HG03025 (cell line): ENCODE measurements around the gene VAMP2.

Experiments used
- ATAC-seq: cut with Tn5 transposase; IDR thresholded peaks from one replicate; pipeline ENCODE4 v1.9.1; 2021; ENCODE audit warnings: mild to moderate bottlenecking, moderate library complexity; ENCODE audit not compliant: unreplicated experiment, low FRiP score

VAMP2 gene

GRCh38 chr17:8143581-8144400 is 19.0 kb downstream of the VAMP2 start:
- ATAC-seq, result no peak

- no peak for ATAC-seq
Measured at GRCh38 chr17:8142887-8143580, 19.7 kb downstream of the VAMP2 start.

GRCh38 chr17:8142158-8142886 is 20.4 kb downstream of the VAMP2 start:
- ATAC-seq, result no peak

- no peak for ATAC-seq
Measured at GRCh38 chr17:8141741-8142140, 21.0 kb downstream of the VAMP2 start.

GRCh38 chr17:8141045-8141444 is 21.7 kb downstream of the VAMP2 start:
- no peak for ATAC-seq

GRCh38 chr17:8140065-8141029 is 22.4 kb downstream of the VAMP2 start:
- ATAC-seq, result no peak

GRCh38 chr17:8138672-8139371 is 23.9 kb downstream of the VAMP2 start:
- ATAC-seq, result peak; percentile 81

GRCh38 chr17:8138374-8138671 is 24.4 kb downstream of the VAMP2 start:
- no peak for ATAC-seq

- ATAC-seq, result no peak
Measured at GRCh38 chr17:8137645-8138373, 24.9 kb downstream of the VAMP2 start.

GRCh38 chr17:8133941-8134340 is 28.8 kb downstream of the VAMP2 start:
- ATAC-seq, result no peak

- ATAC-seq, result no peak
Measured at GRCh38 chr17:8133399-8133798, 29.3 kb downstream of the VAMP2 start.

GRCh38 chr17:8131844-8132441 is 30.8 kb downstream of the VAMP2 start:
- ATAC-seq, result no peak

GRCh38 chr17:8128125-8128784 is 34.5 kb downstream of the VAMP2 start:
- ATAC-seq, result no peak

GRCh38 chr17:8126491-8127066 is 36.2 kb downstream of the VAMP2 start:
- no peak for ATAC-seq

- no peak for ATAC-seq
Measured at GRCh38 chr17:8125947-8126490, 36.7 kb downstream of the VAMP2 start.

GRCh38 chr17:8125154-8125946 is 37.4 kb downstream of the VAMP2 start:
- ATAC-seq, result no peak
